HL-60 (cell line): ENCODE measurements around the gene IL5.

Experiments used
- DNase-seq, 2 experiments: peaks; one replicate each; pipeline ENCODE4 v3.0.0-alpha.2; 2010 to 2020; ENCODE audit warnings: low read depth in 1 of 2, low spot score in 1 of 2
- H3K27ac ChIP-seq: fragments of 250-450 bp; sonication (Bioruptor Pico); replicated peaks from 2 replicates; pipeline ENCODE4 v1.5.1; 2020; ENCODE audit warnings: mild to moderate bottlenecking, moderate library complexity
- H3K27me3 ChIP-seq: fragments of 250-450 bp; sonication (Bioruptor Pico); 2 replicates; pipeline ENCODE4 v1.5.1; 2021; ENCODE audit warnings: mild to moderate bottlenecking, moderate library complexity; ENCODE audit not compliant: insufficient read depth, poor library complexity, severe bottlenecking
- H3K4me3 ChIP-seq: replicated peaks from 2 replicates; pipeline ENCODE4 v1.5.1; 2011; ENCODE audit warnings: mild to moderate bottlenecking, control low read depth, low read length; ENCODE audit not compliant: insufficient read depth
- GABPA ChIP-seq: IDR thresholded peaks from 2 replicates; pipeline ENCODE4 v1.6.1; 2012; ENCODE audit warnings: low read depth
- POLR2AphosphoS5 ChIP-seq: IDR thresholded peaks from 2 replicates; pipeline ENCODE4 v1.6.1; 2012; ENCODE audit warnings: low read depth
- REST ChIP-seq: IDR thresholded peaks from 2 replicates; pipeline ENCODE4 v1.6.1; 2012; ENCODE audit warnings: low read depth; ENCODE audit not compliant: insufficient replicate concordance
- SPI1 ChIP-seq: IDR thresholded peaks from 2 replicates; pipeline ENCODE4 v1.6.1; 2012; ENCODE audit warnings: low read depth, mild to moderate bottlenecking, borderline replicate concordance
- TF ChIP-seq, protein P1 (sequence below): IDR thresholded peaks from one replicate; pipeline ENCODE4 v1.5.1; 2011; ENCODE audit warnings: low read length, control low read depth, inconsistent platforms; ENCODE audit not compliant: insufficient read depth

IL5 gene

DNA sequence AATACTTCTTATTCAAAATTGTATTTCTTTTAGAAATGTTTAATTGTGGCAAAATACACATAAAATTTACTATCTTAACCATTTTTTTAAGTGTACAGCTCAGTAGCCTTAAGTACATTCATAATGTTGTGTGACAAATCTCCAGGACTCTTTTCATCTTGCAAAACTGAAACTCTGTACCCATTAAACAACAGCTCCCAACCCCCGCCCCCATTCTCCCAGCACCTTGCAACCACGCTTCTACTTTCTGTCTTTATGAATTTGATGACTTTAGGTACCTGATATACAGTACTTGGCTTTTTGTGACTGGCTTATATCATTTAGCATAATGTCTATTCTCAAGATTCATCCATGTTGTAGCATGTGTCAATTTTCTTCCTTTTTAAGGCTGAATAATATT, 2.8 kb upstream of the IL5 start:
- H3K27me3 ChIP-seq: no peaks in the 10 kb centered on the region
- no peak overlapping the region for H3K27ac ChIP-seq
- no peak overlapping the region for H3K4me3 ChIP-seq
- no peak for DNase-seq
- TF ChIP-seq, protein P1, sequence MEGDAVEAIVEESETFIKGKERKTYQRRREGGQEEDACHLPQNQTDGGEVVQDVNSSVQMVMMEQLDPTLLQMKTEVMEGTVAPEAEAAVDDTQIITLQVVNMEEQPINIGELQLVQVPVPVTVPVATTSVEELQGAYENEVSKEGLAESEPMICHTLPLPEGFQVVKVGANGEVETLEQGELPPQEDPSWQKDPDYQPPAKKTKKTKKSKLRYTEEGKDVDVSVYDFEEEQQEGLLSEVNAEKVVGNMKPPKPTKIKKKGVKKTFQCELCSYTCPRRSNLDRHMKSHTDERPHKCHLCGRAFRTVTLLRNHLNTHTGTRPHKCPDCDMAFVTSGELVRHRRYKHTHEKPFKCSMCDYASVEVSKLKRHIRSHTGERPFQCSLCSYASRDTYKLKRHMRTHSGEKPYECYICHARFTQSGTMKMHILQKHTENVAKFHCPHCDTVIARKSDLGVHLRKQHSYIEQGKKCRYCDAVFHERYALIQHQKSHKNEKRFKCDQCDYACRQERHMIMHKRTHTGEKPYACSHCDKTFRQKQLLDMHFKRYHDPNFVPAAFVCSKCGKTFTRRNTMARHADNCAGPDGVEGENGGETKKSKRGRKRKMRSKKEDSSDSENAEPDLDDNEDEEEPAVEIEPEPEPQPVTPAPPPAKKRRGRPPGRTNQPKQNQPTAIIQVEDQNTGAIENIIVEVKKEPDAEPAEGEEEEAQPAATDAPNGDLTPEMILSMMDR: no peak
- TF ChIP-seq REST (no peak), POLR2AphosphoS5 (no peak), GABPA (no peak)

DNA sequence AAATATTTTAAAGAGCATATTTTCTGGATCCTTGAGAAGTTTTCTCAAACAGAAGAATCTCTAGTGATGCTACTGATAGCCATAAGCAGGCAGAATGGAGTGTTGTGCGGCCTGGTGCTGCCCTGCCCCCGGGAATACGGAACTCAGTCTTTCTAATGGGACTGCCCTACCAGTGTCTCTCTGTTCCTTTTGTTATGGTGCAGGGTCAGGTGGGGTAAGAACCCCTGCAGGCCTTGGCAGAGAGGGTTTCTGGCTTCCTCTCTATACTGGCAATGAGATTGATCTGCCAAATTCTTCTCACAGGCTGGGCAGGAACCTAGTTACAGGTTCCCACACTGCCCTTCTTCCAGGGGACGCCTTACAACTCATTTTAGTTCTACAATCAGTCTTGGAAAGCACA, 2.6 kb downstream of the IL5 start:
- no peak overlapping the region for H3K27ac ChIP-seq
- no peak overlapping the region for H3K4me3 ChIP-seq
- DNase-seq: no peak
- no peaks in the 10 kb centered on the region for H3K27me3 ChIP-seq
- TF ChIP-seq SPI1 (no peak), GABPA (no peak), REST (no peak), POLR2AphosphoS5 (no peak)
- TF ChIP-seq, protein P1: no peak

GRCh38 chr5:132540149-132540548, 3.2 kb downstream of the IL5 start:
- no peak for DNase-seq
- TF ChIP-seq, protein P1: no peak
- TF ChIP-seq GABPA (no peak), POLR2AphosphoS5 (no peak), REST (no peak), SPI1 (no peak)

More at GRCh38 chr5:132540149-132540548, 3.2 kb downstream of the IL5 start:
- no peak overlapping the region for H3K4me3 ChIP-seq
- no peaks in the 10 kb centered on the region for H3K27me3 ChIP-seq
- no peak overlapping the region for H3K27ac ChIP-seq
